GM21723 (cell line): Measurements from ENCODE around the gene GTF2H3.

Source experiments
- ATAC-seq: cut with Tn5 transposase; IDR thresholded peaks from one replicate; pipeline ENCODE4 v1.9.1; 2021; ENCODE audit warnings: mild to moderate bottlenecking, moderate library complexity; ENCODE audit not compliant: unreplicated experiment

GTF2H3 gene

DNA sequence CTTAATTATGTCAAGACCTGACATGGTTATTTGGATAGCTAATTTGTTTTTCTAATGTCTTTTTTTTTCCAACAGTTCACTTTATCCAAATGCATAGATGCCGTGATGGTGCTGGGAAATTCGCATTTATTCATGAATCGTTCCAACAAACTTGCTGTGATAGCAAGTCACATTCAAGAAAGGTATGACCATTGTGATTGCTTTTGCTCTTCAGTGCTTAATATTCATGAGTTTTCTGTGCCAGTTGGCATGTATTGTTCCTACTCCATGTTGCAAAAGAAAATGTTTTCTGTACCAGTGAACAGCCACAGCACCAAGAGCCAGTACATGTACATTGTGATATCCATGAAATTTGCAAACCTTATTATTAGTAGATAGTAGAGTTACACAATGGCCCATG is 11.8 kb downstream of the GTF2H3 start:
- no peak for ATAC-seq

DNA sequence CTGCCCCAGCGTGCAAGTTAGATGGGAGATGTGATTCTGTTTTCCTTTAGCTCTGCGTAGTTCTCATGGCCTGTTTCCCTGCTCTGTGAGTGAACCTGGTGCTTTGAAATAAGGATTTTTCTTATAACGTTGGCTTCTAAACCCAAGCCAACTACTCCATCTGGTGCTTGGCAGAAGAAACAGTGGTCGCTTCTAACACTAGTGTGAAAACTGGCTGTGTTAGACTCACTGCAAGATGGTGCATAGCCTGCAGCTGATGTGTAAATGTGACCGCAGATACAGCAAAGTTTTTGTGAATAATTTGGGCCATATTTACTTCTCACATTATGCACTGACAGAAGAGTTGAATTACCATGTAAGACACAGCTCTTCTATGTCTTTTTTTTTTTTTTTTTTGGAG is 12.2 kb downstream of the GTF2H3 start:
- no peak for ATAC-seq

DNA sequence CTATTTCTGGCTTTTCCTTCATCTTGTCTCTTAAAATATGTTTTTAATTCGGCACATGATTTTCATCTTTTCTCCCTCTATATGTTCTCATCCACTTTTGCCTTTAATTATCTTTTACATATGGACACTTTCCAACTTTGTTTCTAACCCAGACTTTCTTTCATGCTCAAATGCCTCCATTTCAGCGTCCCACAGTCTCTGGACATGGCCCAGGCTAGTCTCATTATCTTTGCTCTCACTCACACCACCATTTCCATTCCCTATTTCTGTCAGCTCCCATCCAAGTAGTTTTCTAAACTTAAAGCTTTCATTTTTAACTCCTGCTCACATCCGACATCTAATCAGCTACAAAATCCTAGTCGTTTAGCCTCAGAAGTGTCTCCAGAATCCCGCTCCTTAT is 14.8 kb downstream of the GTF2H3 start:
- no peak for ATAC-seq

DNA sequence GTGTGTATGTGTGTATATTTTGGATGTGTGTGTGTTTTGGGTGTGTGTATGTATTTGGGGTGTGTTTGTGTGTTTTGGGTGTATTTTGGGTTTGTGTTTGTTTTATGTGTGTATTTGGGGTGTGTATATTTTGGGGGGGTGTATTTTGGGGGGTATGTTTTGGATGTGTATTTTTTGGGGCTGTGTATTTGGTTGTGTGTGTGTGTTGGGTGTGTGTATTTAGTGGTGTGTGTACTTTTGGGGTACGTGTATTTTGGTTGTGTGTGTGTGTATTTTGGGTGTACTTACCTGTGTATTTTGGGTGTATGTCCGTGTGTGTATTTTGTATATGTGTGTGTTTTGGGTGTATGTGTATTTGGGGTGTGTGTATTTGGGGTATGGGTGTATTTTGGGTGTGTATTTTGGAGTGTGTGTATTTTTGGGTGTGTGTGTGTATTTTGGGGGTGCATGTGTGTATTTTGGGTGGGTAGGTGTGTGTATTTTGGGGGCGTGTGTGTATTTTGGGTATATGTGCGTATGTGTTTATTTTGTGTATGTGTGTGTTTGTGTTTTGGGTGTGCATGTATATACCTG is 20.6 kb downstream of the GTF2H3 start:
- no peak for ATAC-seq

DNA sequence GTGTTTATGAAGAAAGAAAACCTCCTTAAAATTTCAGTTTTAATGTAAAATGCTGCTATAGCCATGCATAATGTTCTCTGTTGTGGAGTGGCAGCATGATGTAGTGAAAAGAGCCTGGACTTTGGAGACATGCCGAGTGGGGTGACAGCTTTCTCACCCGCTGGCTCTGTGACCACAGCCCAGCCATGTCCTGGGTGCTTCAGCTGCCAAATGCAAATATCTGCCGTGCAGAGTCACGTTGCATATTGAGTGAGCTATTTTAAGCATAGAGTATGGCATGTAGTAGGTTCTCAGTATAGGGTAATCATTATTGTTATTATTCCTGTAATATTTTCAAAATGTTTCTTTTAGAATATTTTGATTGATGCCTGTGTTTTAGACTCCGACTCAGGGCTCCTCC is 21.8 kb downstream of the GTF2H3 start:
- ATAC-seq = peak; percentile 93

DNA sequence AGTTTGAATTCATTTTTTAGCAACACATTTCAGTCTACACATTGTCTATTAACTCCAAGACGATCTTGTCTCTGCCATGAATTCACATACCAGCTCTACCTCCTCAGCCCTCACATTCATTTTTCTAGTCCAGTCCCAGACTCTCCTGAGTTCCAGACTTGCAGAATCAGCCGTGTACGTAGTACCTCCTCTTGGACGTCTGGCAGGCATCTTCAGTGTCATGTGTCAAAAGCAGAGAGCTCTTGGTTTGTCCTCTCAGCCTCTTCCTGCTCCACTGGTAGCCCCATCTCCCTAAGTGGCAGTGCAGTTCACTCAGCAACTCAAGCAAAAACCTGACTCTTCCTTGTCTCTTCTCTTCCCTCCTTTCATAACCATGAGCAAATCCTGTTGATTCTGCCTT is 22.8 kb downstream of the GTF2H3 start:
- ATAC-seq = no peak

DNA sequence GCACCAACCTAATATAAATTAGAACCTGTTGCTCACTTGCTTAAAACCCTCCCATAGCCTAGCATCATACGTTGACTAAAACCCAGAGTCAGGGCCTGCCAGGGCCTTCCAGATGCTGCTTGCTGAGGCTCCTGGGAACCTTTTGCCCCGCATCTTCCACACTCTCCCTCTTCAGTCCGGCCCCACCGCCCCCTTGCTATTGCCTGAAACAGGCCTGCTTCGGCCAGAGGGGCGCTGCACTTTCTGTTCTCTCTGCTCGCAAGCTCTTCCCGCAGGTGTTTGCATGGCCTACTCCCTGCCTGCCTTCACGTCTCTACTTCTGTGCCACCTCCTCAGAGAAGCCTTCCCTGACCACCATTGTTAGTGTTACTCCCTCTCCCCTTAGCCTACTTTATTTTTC is 23.6 kb downstream of the GTF2H3 start:
- ATAC-seq = no peak

DNA sequence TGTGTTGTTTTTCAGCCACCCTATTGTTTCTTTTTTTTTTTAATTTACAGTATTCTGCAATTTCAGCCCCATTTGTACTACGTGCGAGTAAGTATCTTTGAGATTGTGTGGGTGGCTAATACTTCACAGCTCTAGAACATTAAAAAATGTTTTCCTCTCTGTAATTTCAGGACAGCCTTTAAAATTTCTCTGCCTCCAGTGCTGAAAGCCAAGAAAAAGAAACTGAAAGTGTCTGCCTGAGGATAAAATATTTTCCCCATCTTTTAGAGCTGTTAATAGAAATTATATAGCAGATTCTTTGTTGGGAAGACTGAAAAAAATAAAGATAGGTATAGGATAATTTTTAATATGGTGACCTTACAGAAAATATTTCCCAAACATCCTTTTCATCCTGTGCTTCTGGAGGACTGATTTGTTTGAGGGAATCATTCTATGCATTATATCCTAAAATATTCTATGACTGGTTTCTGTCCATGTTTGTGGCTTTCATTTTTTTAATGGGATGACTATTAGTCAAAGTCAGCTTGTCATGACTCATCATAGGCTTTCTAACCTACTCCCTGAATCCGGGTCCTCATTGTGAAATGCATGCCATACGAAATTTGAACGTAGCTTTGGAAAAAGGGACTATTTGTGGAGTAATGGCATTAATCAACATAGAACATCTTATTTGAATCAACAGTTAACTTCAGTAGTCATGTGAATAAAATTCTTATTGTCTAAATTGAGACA is 26.5 kb downstream of the GTF2H3 start:
- ATAC-seq = no peak

DNA sequence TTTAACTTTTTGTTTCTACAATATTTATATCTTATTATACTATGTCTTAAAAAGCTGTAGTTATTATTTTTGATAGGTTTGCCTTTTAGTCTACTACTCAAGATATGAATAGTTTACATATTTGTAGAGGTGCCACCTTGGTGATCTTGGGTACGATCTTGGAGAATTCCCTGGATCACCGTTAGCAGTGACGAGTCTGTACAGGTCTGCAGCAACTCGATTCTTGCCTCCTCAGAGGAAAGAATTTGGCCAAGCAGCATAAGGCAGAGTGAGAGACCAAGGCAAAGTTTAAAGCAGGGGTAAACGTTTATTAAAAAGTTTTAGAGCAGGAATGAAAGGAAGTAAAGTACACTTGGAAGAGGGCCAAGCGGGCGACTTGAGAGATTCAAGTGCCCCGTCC is 34.1 kb downstream of the GTF2H3 start:
- ATAC-seq = no peak

DNA sequence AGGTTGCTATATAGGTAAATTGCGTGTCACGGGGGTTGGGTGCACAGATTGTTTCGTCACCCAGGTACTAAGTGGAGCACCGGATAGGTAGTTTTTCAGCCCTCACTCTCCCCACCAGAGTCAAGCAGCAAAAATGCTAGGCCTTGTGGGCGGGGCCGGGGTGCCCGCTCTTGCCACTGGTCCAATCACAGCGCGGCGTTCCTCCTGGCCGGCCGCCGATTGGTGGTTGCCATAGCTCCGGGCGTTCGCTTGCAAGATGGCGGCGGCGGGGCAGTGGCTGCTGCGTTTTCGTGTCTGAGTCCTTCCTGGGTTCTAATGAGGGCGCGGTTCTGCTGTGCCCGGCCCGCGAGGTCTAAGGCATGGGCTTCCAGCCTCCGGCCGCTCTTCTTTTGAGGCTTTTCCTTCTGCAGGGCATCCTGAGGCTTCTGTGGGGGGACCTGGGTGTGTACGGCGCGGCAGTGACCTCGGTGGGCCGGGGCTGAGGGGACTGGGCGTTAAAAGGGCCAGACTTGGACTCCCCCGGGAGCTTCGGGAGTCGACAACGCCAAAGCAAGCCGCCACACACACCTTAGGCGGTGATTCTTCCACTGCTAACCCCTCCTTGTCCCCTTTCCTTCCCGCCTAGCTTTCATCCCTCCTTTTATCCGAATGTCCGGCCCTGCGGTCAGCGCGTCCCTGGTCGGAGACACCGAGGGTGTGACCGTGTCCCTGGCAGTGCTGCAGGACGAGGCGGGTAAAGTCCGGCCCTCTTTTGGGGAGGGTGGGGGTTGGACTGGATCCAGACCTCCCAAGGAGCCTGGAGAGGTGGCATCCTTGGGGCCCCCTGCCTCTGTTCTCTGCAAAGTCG is 37.5 kb downstream of the GTF2H3 start, which contains the start of gene TCTN2:
Gene TCTN2 (plus strand): TSS at position 232 of the 847 bp plus-strand sequence. CDS start 128 bp downstream, at position 360.
- ATAC-seq = peak; percentile 99

DNA sequence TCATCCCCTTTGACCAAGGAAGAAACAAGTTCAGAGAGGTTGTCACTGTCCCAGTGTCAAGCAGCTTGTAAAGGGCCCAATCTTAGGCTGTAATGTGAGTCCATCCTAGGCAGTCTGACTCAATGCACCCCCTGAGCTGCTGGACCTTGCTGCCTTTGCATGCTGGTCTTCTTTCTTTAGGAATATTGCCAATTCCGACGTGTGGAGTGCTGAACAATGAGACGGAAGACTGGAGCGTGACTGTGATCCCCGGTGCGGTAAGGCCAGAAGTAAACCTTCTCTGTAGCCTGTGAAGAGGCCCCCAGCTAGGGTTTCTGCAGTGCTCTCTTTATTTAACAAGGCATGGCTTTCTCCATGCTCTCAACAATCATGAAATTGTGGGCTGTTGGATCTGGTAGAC is 38.2 kb downstream of the GTF2H3 start:
- ATAC-seq = no peak

DNA sequence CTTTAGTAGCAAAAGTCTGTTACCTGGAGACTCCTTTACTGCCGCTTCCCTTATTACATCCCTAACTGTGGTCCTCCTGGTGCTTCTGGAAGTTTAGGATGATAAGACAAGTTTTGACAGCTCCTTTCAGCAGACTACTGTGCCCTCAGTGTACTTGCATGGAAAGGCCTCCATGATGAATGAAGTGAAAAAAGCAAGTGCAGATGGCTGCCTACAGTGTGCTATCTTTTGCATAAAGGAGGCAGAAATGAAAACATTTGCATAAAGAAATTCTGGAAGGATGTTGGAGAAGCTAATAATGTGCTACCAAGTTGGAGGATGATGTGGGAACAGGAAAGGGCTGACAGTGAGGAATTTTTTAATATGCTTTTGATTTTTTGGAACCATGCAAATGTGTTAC is 41.8 kb downstream of the GTF2H3 start:
- no peak for ATAC-seq

DNA sequence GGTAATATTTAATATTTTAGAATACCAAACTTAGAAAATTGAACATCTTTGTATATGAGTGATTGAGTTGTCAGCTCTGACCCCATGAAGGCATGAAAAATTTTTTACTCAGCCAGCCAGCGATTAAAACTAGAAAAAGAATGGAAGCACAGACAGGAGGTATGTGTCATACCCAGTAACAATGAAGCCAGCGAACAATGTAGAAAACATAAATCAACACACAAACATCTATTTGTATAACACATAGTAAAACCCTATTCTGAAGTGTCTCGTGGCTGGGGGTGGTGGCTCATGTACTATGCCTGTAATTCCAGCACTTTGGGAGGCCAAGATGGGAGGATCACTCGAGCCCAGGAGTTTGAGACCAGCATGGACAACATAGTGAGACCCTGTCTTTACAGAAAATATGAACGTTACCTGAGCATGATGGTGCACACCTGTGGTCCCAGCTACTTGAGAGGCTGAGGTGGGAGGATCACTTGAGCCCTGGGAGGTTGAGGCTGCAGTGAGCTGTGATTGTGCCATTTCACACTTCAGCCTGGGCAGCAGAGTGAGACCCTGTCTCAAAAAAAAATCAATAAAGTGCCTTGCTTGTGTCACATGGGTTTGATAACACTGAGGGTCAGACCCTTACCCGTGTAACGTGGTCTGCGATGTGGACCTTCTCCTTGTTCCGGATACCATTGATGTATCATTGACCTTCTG is 43.1 kb downstream of the GTF2H3 start:
- ATAC-seq = no peak

DNA sequence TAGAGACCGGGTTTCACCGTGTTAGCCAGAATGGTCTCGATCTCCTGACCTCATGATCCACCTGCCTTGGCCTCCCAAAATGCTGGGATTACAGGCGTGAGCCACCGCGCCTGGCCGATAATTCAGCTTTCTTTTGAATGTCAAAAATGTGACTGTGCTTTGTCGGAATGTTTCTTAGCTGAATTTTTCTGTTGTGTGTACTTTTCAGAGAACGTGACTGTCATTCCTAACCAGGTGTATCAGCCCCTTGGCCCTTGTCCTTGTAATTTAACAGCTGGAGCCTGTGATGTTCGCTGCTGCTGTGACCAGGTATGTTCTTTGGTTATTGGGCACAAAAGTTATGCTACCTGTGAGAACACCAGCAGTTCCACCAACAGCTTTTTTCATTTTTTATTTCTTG is 45.4 kb downstream of the GTF2H3 start:
- no peak for ATAC-seq

DNA sequence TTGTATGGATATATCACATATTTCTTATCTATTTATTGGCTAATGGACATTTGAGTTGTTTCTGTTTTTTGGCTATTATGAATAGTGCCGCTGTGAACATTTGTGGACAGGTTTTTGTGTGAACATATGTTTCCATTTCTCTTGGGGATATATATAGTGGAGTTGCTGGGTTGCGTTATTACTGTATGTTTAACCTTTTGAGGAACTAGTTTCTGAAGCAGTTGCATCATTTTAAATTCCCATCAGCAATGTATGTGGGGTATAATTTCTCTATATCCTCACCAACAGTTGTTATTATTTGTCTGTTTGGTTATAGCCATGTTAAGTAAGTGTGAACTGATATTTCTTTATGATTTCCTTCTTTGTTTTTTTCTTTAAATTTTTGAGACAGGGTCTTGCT is 48.0 kb downstream of the GTF2H3 start:
- no peak for ATAC-seq

DNA sequence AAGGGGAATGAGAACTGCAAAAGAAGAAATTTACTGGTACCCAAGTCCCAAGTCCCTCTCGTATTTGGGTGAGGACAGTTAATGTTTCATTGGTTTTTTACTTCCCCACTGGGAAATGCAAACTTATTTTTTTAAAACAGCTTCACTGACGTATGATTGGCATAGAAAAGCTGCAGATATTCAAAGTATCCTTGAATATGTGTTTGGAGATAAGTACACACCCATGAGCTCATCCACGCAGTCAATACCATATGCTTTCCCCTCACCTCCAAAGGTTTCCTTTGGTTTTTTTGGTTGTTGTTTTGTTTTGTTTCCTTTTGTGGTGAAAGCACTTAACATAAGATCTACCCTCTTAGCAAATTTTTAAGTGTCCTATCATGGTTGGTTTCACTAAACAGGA is 50.3 kb downstream of the GTF2H3 start:
- ATAC-seq = no peak

DNA sequence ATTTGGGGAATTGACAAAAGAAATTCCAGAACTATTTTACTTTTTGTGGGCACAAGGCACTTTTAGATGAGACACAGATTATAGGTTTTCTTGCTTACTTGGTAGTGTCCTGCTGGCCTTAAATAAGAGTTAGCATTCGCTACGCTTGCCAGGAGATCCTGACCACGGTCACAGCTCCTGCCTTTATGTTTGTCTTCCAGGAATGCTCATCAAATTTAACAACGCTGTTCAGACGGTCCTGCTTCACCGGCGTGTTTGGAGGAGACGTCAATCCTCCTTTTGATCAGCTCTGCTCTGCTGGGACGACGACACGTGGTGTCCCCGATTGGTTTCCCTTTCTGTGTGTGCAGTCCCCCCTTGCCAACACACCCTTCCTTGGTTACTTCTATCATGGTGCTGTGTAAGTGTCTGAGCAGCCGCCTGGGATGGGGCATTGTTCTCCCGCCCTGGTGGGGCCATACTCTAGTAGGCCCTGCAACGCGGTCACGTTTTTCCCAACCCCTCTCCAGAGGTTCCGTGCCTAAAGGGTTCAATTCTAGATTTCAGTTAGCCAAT is 53.1 kb downstream of the GTF2H3 start:
- no peak for ATAC-seq

DNA sequence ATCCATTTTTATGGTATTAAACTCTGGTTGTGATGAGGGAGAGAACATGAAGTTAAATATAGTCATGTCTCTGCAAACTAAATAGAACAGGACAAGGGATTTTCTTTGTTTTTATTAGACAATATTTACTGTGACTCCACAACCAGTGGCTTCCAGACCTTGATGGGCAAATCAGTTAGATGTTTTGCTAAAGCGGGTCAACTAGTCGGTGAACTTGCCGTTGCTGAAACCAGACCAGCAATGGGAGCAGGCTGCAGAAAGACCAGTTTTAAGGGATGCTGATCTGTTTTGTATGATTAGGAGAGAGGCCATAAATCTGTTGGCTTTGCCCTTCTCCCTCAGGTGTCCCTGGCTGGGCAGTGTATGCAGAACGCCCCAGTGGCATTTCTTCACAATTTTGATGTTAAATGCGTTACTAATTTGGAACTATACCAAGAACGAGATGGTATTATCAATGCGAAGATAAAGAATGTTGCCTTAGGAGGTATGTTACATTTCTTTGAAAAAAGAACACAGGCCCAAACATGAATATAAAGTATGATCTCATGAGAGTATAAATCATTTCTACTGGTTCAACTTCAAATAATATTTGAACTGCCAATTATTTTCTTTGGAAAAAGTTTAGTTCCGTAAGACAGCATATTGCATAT is 56.7 kb downstream of the GTF2H3 start:
- ATAC-seq = no peak

DNA sequence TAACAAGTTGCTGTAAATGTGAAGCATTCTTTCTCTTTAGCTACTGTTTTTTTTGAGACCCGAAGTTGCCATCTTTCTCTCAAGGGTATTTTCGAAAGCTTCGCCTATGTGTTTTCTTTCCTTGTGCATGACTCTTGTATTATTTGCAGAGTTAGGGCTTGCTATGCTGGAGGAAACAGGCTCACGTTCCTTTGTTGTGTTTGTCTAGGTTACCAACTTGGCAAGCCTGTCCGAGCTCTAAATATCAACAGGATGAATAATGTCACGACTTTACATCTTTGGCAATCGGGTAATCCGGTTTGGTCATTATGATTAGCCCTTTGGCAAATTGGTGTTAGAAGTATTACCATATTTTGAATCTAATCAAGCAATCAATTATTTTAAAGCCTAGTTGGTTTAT is 62.6 kb downstream of the GTF2H3 start:
- no peak for ATAC-seq

DNA sequence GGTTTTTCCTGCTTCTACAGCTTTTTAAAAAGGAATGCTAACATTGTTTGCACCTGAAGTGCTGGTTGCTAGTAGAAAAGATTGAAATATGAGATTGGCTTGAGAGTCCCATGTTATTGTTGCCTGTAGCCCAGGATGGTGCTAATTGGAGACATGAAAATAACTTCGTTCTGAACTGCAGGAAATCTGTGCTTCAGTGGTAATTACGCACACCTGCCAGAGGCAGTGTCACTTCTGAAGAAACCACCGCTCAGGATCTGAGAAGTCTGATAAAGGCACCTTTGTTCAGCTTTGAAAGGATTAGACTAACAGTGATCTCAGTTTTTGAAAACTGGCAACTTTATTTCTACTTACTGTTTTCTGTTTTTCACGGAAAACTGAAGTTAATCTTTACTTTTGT is 63.0 kb downstream of the GTF2H3 start:
- no peak for ATAC-seq

DNA sequence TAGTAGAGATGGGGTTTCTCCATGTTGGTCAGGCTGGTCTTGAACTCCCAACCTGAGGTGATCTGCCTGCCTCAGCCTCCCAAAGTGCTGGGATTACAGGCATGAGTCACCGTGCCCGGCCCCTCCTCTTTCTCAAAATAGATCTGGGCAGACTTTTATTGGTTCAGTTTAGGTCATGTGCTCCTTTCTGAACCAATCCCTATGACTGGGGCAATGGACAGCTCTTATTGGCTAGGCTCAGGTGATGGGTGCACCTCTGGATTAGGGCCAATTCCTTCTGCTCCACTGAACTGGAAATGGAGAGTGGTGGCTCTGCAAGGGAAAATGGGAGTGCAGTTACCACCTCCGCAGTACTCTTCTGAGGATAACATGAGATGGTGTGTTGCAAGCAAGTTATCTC is 72.3 kb downstream of the GTF2H3 start:
- no peak for ATAC-seq
